Measurements from ENCODE around the gene GSK3B.
A peak's percentile ranks its signal among the peaks of the same experiment; 100 is the strongest.

The GSK3B gene

GRCh38 chr3:119817583-119818363, 276.5 kb downstream of the GSK3B start:
- no peak for DNase-seq (ENCODE audit: low read depth)

- DNase-seq (ENCODE audit: low read depth), result no peak
Observed at GRCh38 chr3:119817071-119817470, 277.2 kb downstream of the GSK3B start.

- DNase-seq (ENCODE audit: low read depth), result no peak
Observed at GRCh38 chr3:119815716-119816115, 278.5 kb downstream of the GSK3B start.

GRCh38 chr3:119812491-119813058, 281.7 kb downstream of the GSK3B start:
- DNase-seq (ENCODE audit: low read depth), result no peak

GRCh38 chr3:119810018-119810435, 284.2 kb downstream of the GSK3B start:
- peak; percentile 3 for DNase-seq (ENCODE audit: low read depth)

- DNase-seq (ENCODE audit: low read depth), result no peak
Observed at GRCh38 chr3:119809249-119810017, 284.8 kb downstream of the GSK3B start.

GRCh38 chr3:119808843-119809242, 285.4 kb downstream of the GSK3B start:
- DNase-seq (ENCODE audit: low read depth), result no peak

GRCh38 chr3:119808244-119808643, 286.0 kb downstream of the GSK3B start:
- DNase-seq (ENCODE audit: low read depth), result no peak

GRCh38 chr3:119800844-119801243, 293.4 kb downstream of the GSK3B start:
- DNase-seq (ENCODE audit: low read depth), result no peak

GRCh38 chr3:119796785-119797184, 297.5 kb downstream of the GSK3B start:
- DNase-seq (ENCODE audit: low read depth), result no peak

- DNase-seq (ENCODE audit: low read depth), result no peak
Observed at GRCh38 chr3:119796368-119796767, 297.9 kb downstream of the GSK3B start.

- no peak for DNase-seq (ENCODE audit: low read depth)
Observed at GRCh38 chr3:119795849-119796248, 298.4 kb downstream of the GSK3B start.

GRCh38 chr3:119794971-119795612, 299.2 kb downstream of the GSK3B start:
- DNase-seq (ENCODE audit: low read depth), result no peak

- no peak for DNase-seq (ENCODE audit: low read depth)
Observed at GRCh38 chr3:119794401-119794800, 299.8 kb downstream of the GSK3B start.

- no peak for DNase-seq (ENCODE audit: low read depth)
Observed at GRCh38 chr3:119792270-119792669, 302.0 kb downstream of the GSK3B start.

- no peak for DNase-seq (ENCODE audit: low read depth)
Observed at GRCh38 chr3:119790369-119790768, 303.9 kb downstream of the GSK3B start.

GRCh38 chr3:119786409-119786808, 307.8 kb downstream of the GSK3B start:
- DNase-seq (ENCODE audit: low read depth), result no peak

GRCh38 chr3:119783883-119784282, 310.4 kb downstream of the GSK3B start:
- no peak for DNase-seq (ENCODE audit: low read depth)

- DNase-seq (ENCODE audit: low read depth), result no peak
Observed at GRCh38 chr3:119783255-119783654, 311.0 kb downstream of the GSK3B start.

- no peak for DNase-seq (ENCODE audit: low read depth)
Observed at GRCh38 chr3:119782460-119782859, 311.8 kb downstream of the GSK3B start.

GRCh38 chr3:119781330-119782198, 312.7 kb downstream of the GSK3B start, which contains the start of gene NR1I2:
TSS of gene NR1I2 (plus strand) at chr3:119782101.
- DNase-seq (ENCODE audit: low read depth), result no peak

Measured in fibroblast of gingiva (primary cell).